Glutamatergic neuron (in vitro differentiated cells): ENCODE measurements around the gene SPON2. TPM values are rescaled to one million over a fixed set of nuclear protein-coding genes. Genes with fewer than 3 reads are reported as not detected.

Experiments used
- DNase-seq: peaks from one replicate; pipeline ENCODE4 v3.0.0; 2022
- H3K27ac Mint-ChIP-seq: one replicate; pipeline ENCODE4 v1.8.0; 2020; ENCODE audit warnings: mild to moderate bottlenecking, mixed read lengths, inconsistent platforms; ENCODE audit not compliant: unreplicated experiment
- H3K27me3 Mint-ChIP-seq: one replicate; pipeline ENCODE4 v1.8.0; 2020; ENCODE audit warnings: mild to moderate bottlenecking, moderate library complexity, mixed read lengths, inconsistent platforms; ENCODE audit not compliant: unreplicated experiment
- H3K36me3 Mint-ChIP-seq: one replicate; pipeline ENCODE4 v1.8.0; 2020; ENCODE audit warnings: mild to moderate bottlenecking, mixed read lengths, inconsistent platforms; ENCODE audit not compliant: unreplicated experiment
- H3K4me1 Mint-ChIP-seq: one replicate; pipeline ENCODE4 v1.8.0; 2020; ENCODE audit warnings: mild to moderate bottlenecking, low read depth, mixed read lengths, inconsistent platforms; ENCODE audit not compliant: unreplicated experiment
- H3K4me3 Mint-ChIP-seq: one replicate; pipeline ENCODE4 v1.8.0; 2020; ENCODE audit warnings: mild to moderate bottlenecking, mixed read lengths, inconsistent platforms; ENCODE audit not compliant: unreplicated experiment
- H3K9me3 Mint-ChIP-seq: one replicate; pipeline ENCODE4 v1.8.0; 2020; ENCODE audit warnings: mild to moderate bottlenecking, moderate library complexity, mixed read lengths, inconsistent platforms; ENCODE audit not compliant: unreplicated experiment
- CTCF ChIP-seq: fragments of 200-600 bp; sonication (generic); IDR thresholded peaks from one replicate; pipeline ENCODE4 v1.5.0; 2021; ENCODE audit not compliant: partially characterized antibody, unreplicated experiment
- total RNA-seq: library from RNA; stranded (reverse); fragmentation: NEBNext Ultra II Directional; extraction: Animal tissue kit (Norgen Biotek cat#: 25700); gene quantifications from one replicate; pipeline ENCODE4 v1.2.1, GENCODE V29; 2021; ENCODE audit not compliant: unreplicated experiment

SPON2 gene
- total RNA-seq, 1 donor from 2014 or later: 769 TPM

GRCh38 chr4:1166509-1167243, 5.7 kb downstream of the SPON2 start:
- DNase-seq: no peak
- TF ChIP-seq CTCF: no peak
- Mint-ChIP-seq H3K4me3 (peak overlapping the region; percentile 65), H3K27ac (peak overlapping the region; percentile 89), H3K36me3 (peaks cover 25% of the 10 kb centered on the region), H3K27me3 (peaks cover 31% of the 10 kb centered on the region), H3K4me1 (peaks cover 17% of the 10 kb centered on the region), H3K9me3 (peaks cover 22% of the 10 kb centered on the region)

- Mint-ChIP-seq H3K27me3 (peaks cover 26% of the 10 kb centered on the region), H3K9me3 (peaks cover 22% of the 10 kb centered on the region), H3K27ac (no peak overlapping the region), H3K36me3 (peaks cover 25% of the 10 kb centered on the region), H3K4me1 (peaks cover 14% of the 10 kb centered on the region), H3K4me3 (no peak overlapping the region)
- no peak for DNase-seq
- no peak for TF ChIP-seq CTCF
Measured at GRCh38 chr4:1164956-1165545, 7.3 kb downstream of the SPON2 start.

- no peak for DNase-seq
- H3K4me3 Mint-ChIP-seq: no peak overlapping the region
- H3K27ac Mint-ChIP-seq: no peak overlapping the region
- peaks cover 13% of the 10 kb centered on the region for H3K4me1 Mint-ChIP-seq
- H3K9me3 Mint-ChIP-seq: peaks cover 22% of the 10 kb centered on the region
- peaks cover 25% of the 10 kb centered on the region for H3K27me3 Mint-ChIP-seq
- TF ChIP-seq CTCF: no peak
- peaks cover 25% of the 10 kb centered on the region for H3K36me3 Mint-ChIP-seq
Measured at GRCh38 chr4:1164444-1164843, 7.9 kb downstream of the SPON2 start.

GRCh38 chr4:1164040-1164439, 8.3 kb downstream of the SPON2 start:
- no peak for DNase-seq
- TF ChIP-seq CTCF: no peak
- Mint-ChIP-seq H3K36me3 (peaks cover 25% of the 10 kb centered on the region), H3K9me3 (peaks cover 22% of the 10 kb centered on the region), H3K27me3 (peaks cover 27% of the 10 kb centered on the region), H3K4me3 (no peak overlapping the region), H3K4me1 (peaks cover 11% of the 10 kb centered on the region), H3K27ac (no peak overlapping the region)

- Mint-ChIP-seq H3K27ac (no peak overlapping the region), H3K36me3 (peaks cover 24% of the 10 kb centered on the region), H3K9me3 (peaks cover 5% of the 10 kb centered on the region), H3K4me1 (no peaks in the 10 kb centered on the region), H3K27me3 (peaks cover 13% of the 10 kb centered on the region), H3K4me3 (no peak overlapping the region)
- no peak for DNase-seq
- TF ChIP-seq CTCF: no peak
Measured at GRCh38 chr4:1160351-1160750, 12.0 kb downstream of the SPON2 start.
